H9 (cell line): Measurements from ENCODE around the gene HSPB3. TPM values are rescaled to one million over a fixed set of nuclear protein-coding genes. Genes with fewer than 3 reads are reported as not detected.

Experiments
- DNase-seq: peaks from one replicate; pipeline ENCODE4 v3.0.0-alpha.2; 2017
- H2AFZ ChIP-seq: one replicate; pipeline ENCODE4 v1.6.1; 2013; ENCODE audit warnings: mild to moderate bottlenecking, low read length, control low read depth, moderate library complexity
- H2AK5ac ChIP-seq: 2 replicates; pipeline ENCODE4 v1.6.1; 2013; ENCODE audit warnings: low read length, control low read depth, mixed read lengths; ENCODE audit not compliant: insufficient read length
- H2BK120ac ChIP-seq: one replicate; pipeline ENCODE4 v1.6.1; 2013; ENCODE audit warnings: low read depth, mild to moderate bottlenecking, low read length, control low read depth, inconsistent platforms; ENCODE audit not compliant: poor library complexity, severe bottlenecking
- H2BK12ac ChIP-seq: 2 replicates; pipeline ENCODE4 v1.6.1; 2013; ENCODE audit warnings: low read length, control low read depth, mixed read lengths, low read depth; ENCODE audit not compliant: insufficient read length
- H2BK15ac ChIP-seq: 2 replicates; pipeline ENCODE4 v1.6.1; 2013; ENCODE audit warnings: low read depth, low read length, control low read depth
- H2BK20ac ChIP-seq: one replicate; pipeline ENCODE4 v1.6.1; 2013; ENCODE audit warnings: low read depth, mild to moderate bottlenecking, low read length, control low read depth, inconsistent platforms; ENCODE audit not compliant: poor library complexity, severe bottlenecking
- H2BK5ac ChIP-seq: 2 replicates; pipeline ENCODE4 v1.6.1; 2013; ENCODE audit warnings: low read length, control low read depth, mixed read lengths; ENCODE audit not compliant: insufficient read length
- H3K14ac ChIP-seq: 2 replicates; pipeline ENCODE4 v1.6.1; 2013; ENCODE audit warnings: low read length, control low read depth; ENCODE audit not compliant: insufficient read depth
- H3K18ac ChIP-seq: 2 replicates; pipeline ENCODE4 v1.6.1; 2013; ENCODE audit warnings: low read depth, mild to moderate bottlenecking, mixed read lengths, low read length, control low read depth; ENCODE audit not compliant: insufficient read length
- H3K23ac ChIP-seq: 2 replicates; pipeline ENCODE4 v1.6.1; 2013; ENCODE audit warnings: low read length, control low read depth, mixed read lengths, low read depth; ENCODE audit not compliant: insufficient read length
- H3K23me2 ChIP-seq: 2 replicates; pipeline ENCODE4 v1.6.1; 2013; ENCODE audit warnings: low read depth, mild to moderate bottlenecking, mixed read lengths, low read length, control low read depth; ENCODE audit not compliant: insufficient read length, poor library complexity, severe bottlenecking
- H3K27ac ChIP-seq: 2 replicates; pipeline ENCODE4 v1.5.1; 2013; ENCODE audit warnings: low read length, control low read depth, mixed read lengths, low read depth; ENCODE audit not compliant: insufficient read length
- H3K27me3 ChIP-seq: 2 replicates; pipeline ENCODE4 v1.6.1; 2013; ENCODE audit warnings: low read length, control low read depth, inconsistent platforms; ENCODE audit not compliant: insufficient read depth
- H3K4ac ChIP-seq: 2 replicates; pipeline ENCODE4 v1.6.1; 2013; ENCODE audit warnings: low read depth, mild to moderate bottlenecking, control low read depth, inconsistent platforms, low read length, moderate library complexity
- H3K4me1 ChIP-seq: 2 replicates; pipeline ENCODE4 v1.6.1; 2013; ENCODE audit warnings: low read length, control low read depth, inconsistent platforms; ENCODE audit not compliant: insufficient read depth
- H3K4me2 ChIP-seq: 2 replicates; pipeline ENCODE4 v1.6.1; 2013; ENCODE audit warnings: low read length, control low read depth, mixed read lengths; ENCODE audit not compliant: insufficient read length, insufficient read depth
- H3K56ac ChIP-seq: 2 replicates; pipeline ENCODE4 v1.6.1; 2013; ENCODE audit warnings: low read depth, mild to moderate bottlenecking, mixed read lengths, low read length, control low read depth; ENCODE audit not compliant: insufficient read length
- H3K79me1 ChIP-seq: 2 replicates; pipeline ENCODE4 v1.6.1; 2013; ENCODE audit warnings: low read depth, mild to moderate bottlenecking, moderate library complexity, low read length, control low read depth, inconsistent platforms; ENCODE audit not compliant: insufficient read depth, poor library complexity, severe bottlenecking
- H3K79me2 ChIP-seq: 2 replicates; pipeline ENCODE4 v1.6.1; 2013; ENCODE audit warnings: low read length, control low read depth, inconsistent platforms; ENCODE audit not compliant: insufficient read depth
- H3K9ac ChIP-seq: 2 replicates; pipeline ENCODE4 v1.6.1; 2013; ENCODE audit warnings: low read length, control low read depth, mixed read lengths; ENCODE audit not compliant: insufficient read length; ENCODE audit errors: extremely low read depth
- H3K9me3 ChIP-seq: one replicate; pipeline ENCODE4 v1.6.1; 2013; ENCODE audit warnings: low read depth, low read length, inconsistent platforms; ENCODE audit not compliant: control insufficient read depth
- H3T11ph ChIP-seq: one replicate; pipeline ENCODE4 v1.6.1; 2013; ENCODE audit warnings: mild to moderate bottlenecking, low read length, control low read depth, inconsistent platforms
- H4K20me1 ChIP-seq: one replicate; pipeline ENCODE4 v1.6.1; 2013; ENCODE audit not compliant: control insufficient read depth, insufficient read length, insufficient read depth
- H4K5ac ChIP-seq: 2 replicates; pipeline ENCODE4 v1.6.1; 2013; ENCODE audit warnings: low read depth, mild to moderate bottlenecking, mixed read lengths, low read length, control low read depth; ENCODE audit not compliant: insufficient read length
- H4K8ac ChIP-seq: replicated peaks from 2 replicates; pipeline ENCODE4 v1.6.1; 2013; ENCODE audit warnings: low read length, control low read depth, mixed read lengths, low read depth; ENCODE audit not compliant: insufficient read length
- H4K91ac ChIP-seq: 2 replicates; pipeline ENCODE4 v1.6.1; 2013; ENCODE audit warnings: low read depth, mild to moderate bottlenecking, moderate library complexity, mixed read lengths, low read length, control low read depth; ENCODE audit not compliant: insufficient read length
- H3K27ac Mint-ChIP-seq, 3 experiments: 2 replicates in 2 of 3; 3 replicates in 1 of 3; pipeline ENCODE4 v1.8.0; 2020 to 2021; ENCODE audit warnings: mixed read lengths in 3 of 3, mild to moderate bottlenecking in 1 of 3, moderate library complexity in 1 of 3
- H3K27me3 Mint-ChIP-seq: 2 replicates; pipeline ENCODE4 v1.8.0; 2021; ENCODE audit warnings: low read depth, mild to moderate bottlenecking, moderate library complexity, mixed read lengths
- H3K36me3 Mint-ChIP-seq, 3 experiments: 2 replicates in 2 of 3; 3 replicates in 1 of 3; pipeline ENCODE4 v1.8.0; 2020 to 2021; ENCODE audit warnings: low read depth in 3 of 3, mixed read lengths in 3 of 3; ENCODE audit not compliant: insufficient read depth in 1 of 3
- H3K4me1 Mint-ChIP-seq, 2 experiments: 2 replicates each; pipeline ENCODE4 v1.8.0; 2020; ENCODE audit warnings: mixed read lengths in 2 of 2
- H3K4me3 Mint-ChIP-seq, 2 experiments: 2 replicates in 1 of 2; 3 replicates in 1 of 2; pipeline ENCODE4 v1.8.0; 2020 to 2021; ENCODE audit warnings: mild to moderate bottlenecking in 2 of 2, mixed read lengths in 2 of 2, moderate library complexity in 1 of 2
- H3K9me3 Mint-ChIP-seq, 2 experiments: 2 replicates in 1 of 2; 3 replicates in 1 of 2; pipeline ENCODE4 v1.8.0; 2020; ENCODE audit warnings: mild to moderate bottlenecking in 2 of 2, mixed read lengths in 2 of 2, moderate library complexity in 1 of 2
- WGBS: extraction: QIAGEN DNeasy Blood & Tissue Kit; methylation state at CpG from one replicate; pipeline ENCODE4 v1.1.7; 2013; ENCODE audit warnings: missing lambda C conversion rate, low lambda C conversion rate, mixed read lengths; ENCODE audit not compliant: insufficient read length; ENCODE audit errors: extremely low coverage; 5-methylcytosine and 5-hydroxymethylcytosine counted together
- total RNA-seq: library from RNA; stranded (reverse); gene quantifications from 2 replicates; pipeline ENCODE4 v1.2.1, GENCODE V29; 2021
- TF ChIP-seq, protein P1 (sequence below): fragments of 200-600 bp; sonication (generic); conservative IDR thresholded peaks from 3 replicates; pipeline ENCODE4 v1.8.0; 2021; ENCODE audit warnings: antibody characterized with exemption, mild to moderate bottlenecking

HSPB3 gene
- total RNA-seq, 1 experiment from 2014 or later = not detected

DNA sequence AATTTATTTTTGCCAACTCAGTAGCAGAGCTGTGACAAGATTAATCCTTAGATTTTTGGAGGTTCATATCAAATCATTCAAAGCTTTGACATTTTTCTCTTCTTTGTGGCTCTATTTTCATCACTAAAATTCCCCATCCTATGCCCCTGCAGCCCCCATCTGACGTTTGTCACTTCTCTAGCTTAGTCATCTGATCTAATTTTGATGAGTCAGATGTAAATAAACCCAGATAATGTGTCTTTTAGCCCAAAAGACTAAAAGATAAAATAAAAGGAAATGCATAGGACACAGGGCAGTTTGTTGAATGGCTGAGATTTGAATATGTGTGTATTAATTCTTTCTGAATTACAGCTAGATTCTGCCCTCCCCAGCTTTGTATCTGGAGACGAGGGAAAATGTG, 897 bp upstream of the HSPB3 start:
- Histone ChIP-seq H3K27ac (no peak overlapping the region), H3K4ac (no peak overlapping the region), H3K56ac (no peak overlapping the region), H2BK15ac (no peak overlapping the region), H4K91ac (no peak overlapping the region), H2BK120ac (no peak overlapping the region), H4K8ac (no peak overlapping the region), H3K79me2 (no peaks in the 10 kb centered on the region), H4K20me1 (no peaks in the 10 kb centered on the region), H3K9ac (no peak overlapping the region), H3K4me2 (no peak overlapping the region), H3K4me1 (peaks cover 7% of the 10 kb centered on the region), H3K23ac (no peak overlapping the region), H3K9me3 (no peaks in the 10 kb centered on the region), H4K5ac (no peak overlapping the region), H3T11ph (no peak overlapping the region), H3K18ac (no peak overlapping the region), H3K23me2 (no peaks in the 10 kb centered on the region), H3K27me3 (no peaks in the 10 kb centered on the region), H2BK12ac (no peak overlapping the region), H2AK5ac (no peak overlapping the region), H3K79me1 (no peaks in the 10 kb centered on the region), H2BK5ac (no peak overlapping the region), H3K14ac (no peak overlapping the region), H2AFZ (no peak overlapping the region), H2BK20ac (no peak overlapping the region)
- TF ChIP-seq, protein P1, sequence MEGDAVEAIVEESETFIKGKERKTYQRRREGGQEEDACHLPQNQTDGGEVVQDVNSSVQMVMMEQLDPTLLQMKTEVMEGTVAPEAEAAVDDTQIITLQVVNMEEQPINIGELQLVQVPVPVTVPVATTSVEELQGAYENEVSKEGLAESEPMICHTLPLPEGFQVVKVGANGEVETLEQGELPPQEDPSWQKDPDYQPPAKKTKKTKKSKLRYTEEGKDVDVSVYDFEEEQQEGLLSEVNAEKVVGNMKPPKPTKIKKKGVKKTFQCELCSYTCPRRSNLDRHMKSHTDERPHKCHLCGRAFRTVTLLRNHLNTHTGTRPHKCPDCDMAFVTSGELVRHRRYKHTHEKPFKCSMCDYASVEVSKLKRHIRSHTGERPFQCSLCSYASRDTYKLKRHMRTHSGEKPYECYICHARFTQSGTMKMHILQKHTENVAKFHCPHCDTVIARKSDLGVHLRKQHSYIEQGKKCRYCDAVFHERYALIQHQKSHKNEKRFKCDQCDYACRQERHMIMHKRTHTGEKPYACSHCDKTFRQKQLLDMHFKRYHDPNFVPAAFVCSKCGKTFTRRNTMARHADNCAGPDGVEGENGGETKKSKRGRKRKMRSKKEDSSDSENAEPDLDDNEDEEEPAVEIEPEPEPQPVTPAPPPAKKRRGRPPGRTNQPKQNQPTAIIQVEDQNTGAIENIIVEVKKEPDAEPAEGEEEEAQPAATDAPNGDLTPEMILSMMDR = no peak
- peaks cover 0 to 2% (median 0%) of the 10 kb centered on the region in 3 experiments; a peak in 1 of 7 replicates for H3K36me3 Mint-ChIP-seq
- no CpG with 5 or more reads among the region's 2 CpGs for WGBS
- peaks cover 10 to 13% of the 10 kb centered on the region in 2 experiments for H3K4me1 Mint-ChIP-seq
- H3K27ac Mint-ChIP-seq = no peak overlapping the region
- H3K4me3 Mint-ChIP-seq = no peak overlapping the region
- H3K9me3 Mint-ChIP-seq = peaks cover 1 to 2% of the 10 kb centered on the region in 2 experiments; a peak in 2 of 5 replicates
- no peaks in the 10 kb centered on the region for H3K27me3 Mint-ChIP-seq
- no peak for DNase-seq
